Measurements from ENCODE around the gene FHIT.
"Not testable (repeated sequence)": the region's sequence is repeated elsewhere in the genome, so short reads cannot be mapped to it uniquely, and the experiment has no call there.

FHIT gene

DNA sequence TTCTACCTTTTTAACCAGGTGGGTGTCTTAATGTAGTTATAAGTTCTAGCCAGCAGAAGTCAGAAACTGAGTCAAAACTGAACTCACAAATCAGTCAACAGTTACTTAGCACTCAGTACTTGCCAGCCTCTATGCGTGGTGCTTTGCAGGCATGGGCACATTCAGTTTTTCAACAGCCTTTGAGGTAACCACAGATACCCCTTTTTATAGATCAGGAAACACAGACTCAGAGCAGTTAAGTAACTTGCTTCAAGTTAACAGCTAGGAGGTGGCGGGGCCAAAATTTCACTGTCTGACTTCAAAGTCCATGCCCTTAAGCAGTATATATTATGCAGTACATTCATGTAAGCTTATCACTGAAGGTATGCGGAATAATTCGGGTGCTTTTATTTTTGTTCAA is 139.4 kb downstream of the FHIT start:
- DNase-seq (ENCODE audit: low read depth in 2 of 2), result no peak

DNA sequence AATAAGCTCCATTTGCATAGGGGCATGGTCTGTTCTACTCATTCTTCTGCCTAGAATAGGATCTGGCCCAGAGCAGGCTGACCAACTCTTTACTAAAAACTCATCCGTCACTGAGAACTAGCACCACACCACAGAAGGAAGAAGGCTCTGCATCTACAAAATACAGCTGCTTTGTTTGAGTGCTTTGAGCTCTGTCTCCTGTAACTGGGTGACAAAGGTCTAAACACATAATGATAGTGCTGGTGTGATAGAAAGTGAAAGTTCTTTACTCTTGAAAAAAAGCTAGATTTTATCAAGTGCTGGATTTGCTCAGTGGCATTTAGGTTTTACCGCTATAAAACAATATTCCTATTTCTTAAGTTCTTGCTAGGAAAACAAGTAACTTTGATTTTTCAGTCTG is 140.7 kb downstream of the FHIT start:
- DNase-seq (ENCODE audit: low read depth in 2 of 2), result no peak

DNA sequence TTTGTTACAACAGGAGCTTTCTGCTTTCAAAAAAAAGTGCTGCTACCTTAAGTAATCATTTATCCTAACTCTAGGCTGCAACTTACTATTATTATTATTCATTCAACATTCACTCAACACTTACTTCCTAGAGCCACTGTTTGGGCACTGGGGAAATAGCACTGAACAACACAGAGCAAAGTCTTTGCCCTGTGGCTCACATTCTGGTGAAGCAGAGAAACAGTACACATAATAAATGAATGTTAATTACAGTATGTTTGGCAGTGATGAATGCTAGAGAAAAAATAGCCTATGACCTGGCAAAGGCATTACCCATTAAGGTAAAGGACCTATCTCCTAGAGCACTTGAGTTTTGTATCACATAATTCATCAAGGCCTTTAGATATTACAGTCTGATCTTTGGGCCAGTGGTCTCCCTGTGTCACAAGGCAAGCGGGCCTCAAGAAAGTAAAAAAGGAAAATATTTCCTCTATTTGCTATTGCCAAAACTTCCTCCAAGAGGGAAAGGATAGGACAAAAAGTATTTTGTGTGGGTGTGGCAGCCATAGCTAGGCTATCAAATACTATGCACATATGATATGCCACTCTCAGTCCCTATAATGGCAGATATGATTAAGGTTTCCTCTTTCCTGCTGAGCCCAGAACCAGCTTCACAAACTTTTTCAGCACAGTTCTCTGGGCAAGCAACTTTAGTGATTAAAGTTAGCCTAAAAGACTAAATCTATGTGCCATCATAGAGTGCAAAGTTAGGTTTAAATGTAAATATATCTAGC is 142.8 kb downstream of the FHIT start:
- no peak for DNase-seq (ENCODE audit: low read depth in 2 of 2)

DNA sequence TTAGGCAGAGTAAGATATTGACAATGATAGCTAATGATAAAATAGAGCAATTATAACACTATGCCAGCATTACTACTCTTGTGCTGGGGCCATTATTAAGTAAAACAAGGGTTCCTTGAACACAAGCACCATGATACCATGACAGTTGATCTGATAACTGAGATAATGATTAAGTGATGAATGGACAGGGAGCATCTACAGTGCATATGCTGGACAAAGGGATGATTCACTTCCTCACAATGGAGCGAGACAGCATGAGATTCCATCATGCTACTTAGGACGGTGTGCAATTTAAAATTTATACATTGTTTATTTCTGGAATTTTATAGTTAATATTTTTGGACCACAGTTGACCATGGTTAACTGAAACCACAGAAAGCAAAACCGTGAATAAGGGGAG is 156.6 kb downstream of the FHIT start:
- DNase-seq (ENCODE audit: low read depth in 2 of 2), result no peak

DNA sequence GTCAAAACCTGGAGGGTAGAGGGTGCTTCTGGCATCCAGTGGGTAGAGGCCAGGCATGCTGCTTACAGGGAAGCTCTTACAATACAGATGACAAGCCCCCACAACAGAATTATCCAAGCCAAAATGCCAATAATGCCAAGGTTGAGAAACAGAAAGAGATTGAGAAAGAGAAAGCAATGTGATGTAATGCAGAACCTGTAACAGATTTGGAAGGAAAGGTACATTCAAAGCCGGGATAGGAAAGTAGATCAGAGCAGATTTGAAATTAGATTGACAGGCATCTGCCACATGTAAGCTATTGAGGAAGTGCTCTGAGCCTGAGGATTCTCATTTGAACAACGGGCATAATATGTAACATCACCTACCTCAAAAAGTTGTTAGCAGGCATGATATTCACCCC is 157.9 kb downstream of the FHIT start:
- no peak for DNase-seq (ENCODE audit: low read depth in 2 of 2)

DNA sequence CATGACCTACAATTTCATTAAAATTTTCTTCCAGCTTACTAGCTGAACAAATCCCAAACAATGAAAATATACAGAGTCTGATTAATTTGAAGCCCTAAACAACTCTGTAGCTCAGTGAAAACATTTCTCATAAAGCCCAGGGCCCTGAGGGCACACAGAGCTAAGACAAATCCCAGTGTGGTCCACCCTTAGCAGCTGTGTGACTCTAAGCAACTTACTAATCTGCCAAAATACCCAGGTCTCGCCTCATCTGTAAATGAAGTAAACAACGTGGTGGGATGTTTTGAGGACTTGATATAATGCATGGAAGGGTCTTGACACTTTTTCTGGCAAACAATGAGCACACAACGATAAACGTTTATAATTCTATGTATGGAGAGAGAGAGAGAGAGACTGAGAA is 158.4 kb downstream of the FHIT start:
- DNase-seq (ENCODE audit: low read depth in 2 of 2), result no peak

DNA sequence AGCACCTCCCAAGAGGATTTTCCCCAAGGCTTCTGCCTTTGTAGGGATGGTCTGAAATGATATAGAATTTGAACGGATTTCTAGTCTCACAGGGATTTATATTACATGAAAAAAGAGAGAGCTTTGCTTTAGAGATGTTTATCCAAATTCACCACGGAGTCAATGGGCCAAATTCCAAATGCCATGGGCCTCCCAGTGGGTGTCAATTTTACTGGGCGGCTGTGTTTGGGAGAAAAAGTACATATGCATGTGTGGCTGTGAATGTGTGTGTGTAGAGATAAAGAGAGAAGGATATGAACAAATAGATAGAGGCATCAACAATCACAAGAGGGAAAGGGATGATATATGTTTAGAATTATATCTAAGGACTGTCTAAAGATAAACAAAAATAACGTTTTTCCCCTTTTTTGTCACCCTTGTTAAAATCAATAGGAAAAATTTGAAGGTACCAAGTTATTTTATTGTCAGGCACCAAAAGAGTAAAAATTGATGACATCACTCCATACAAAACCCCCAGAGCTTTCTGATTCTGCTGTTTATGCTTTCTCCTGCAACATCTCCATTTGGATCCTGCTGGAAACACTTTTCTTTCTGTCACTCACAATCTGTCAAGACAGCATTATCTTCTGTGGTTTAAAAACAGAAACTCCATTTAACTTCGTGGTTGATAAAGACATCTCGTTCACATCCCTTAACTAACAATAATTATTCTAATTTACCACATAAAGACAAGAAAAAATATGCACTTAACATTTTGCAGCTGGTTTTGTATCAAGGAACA is 160.7 kb downstream of the FHIT start:
- no peak for DNase-seq (ENCODE audit: low read depth in 2 of 2)

DNA sequence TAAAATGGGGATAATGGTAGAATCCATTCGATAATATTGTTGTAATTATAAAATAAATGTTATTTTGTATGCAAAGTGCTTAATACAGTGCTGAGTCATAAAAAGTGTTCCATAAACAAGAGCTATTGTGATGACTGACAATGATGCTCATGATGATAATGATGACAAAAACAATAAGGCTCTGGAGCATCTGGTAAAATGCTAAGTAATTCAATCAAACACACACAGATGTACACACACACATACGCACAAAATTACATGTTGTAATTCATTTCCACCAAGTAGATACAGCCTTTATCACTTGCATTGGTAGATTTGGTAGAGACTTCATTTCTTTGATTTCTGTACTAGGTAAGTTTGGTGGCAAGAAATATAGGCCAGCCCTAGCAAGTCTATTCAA is 163.8 kb downstream of the FHIT start:
- no peak for DNase-seq (ENCODE audit: low read depth in 2 of 2)

DNA sequence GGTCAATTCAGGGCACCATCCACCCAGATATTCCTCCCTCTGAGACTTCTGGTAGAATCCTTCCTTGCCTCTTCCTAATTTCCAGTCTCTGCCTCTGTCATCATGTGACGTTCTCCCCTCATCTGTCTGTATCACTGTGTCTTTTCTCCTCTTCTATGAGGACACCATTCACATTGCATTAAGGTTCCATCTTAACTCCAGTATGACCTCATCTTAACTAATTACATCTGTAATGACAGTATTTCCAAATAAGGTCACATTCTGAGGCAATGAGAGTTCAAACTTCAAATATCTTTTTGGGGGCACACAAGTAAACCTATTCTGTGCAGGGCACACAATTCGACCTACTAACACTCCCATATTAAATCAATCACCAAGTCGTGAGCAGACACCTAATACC is 169.7 kb downstream of the FHIT start:
- no peak for DNase-seq (ENCODE audit: low read depth in 2 of 2)

DNA sequence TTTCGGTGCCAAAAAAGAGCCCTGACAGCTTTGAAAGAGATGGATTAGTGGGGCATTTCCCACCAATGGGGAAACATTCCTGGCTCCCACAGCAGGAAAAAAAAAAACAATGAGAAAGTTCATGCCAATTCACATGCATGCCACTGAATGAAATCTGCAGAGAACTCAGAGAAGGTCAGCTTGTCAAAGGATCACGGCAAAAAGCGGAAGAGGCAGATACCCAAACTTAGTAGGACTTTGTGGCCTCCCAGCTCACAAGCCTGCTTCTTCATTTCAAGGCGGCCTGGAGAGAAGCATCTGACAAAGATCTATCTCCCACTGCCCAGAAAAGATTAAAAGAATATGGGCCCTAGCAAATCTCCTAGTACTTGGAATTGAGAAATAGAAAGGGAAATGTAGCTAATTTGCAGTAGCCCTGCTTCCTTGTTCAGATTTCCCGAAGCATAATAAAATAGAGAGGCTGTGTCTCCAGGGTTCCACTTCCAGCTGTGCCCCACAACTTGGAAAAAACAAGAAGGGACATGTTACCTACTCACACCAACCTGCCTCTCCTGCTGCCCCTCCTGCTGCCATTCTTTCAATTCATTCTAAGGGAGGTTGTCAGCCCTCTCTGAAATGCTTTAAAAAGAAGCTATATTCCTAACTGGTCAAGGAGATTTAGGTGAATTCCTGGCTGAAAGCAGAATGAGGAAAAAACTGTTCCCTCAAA is 170.4 kb downstream of the FHIT start:
- no peak for DNase-seq (ENCODE audit: low read depth in 2 of 2)

DNA sequence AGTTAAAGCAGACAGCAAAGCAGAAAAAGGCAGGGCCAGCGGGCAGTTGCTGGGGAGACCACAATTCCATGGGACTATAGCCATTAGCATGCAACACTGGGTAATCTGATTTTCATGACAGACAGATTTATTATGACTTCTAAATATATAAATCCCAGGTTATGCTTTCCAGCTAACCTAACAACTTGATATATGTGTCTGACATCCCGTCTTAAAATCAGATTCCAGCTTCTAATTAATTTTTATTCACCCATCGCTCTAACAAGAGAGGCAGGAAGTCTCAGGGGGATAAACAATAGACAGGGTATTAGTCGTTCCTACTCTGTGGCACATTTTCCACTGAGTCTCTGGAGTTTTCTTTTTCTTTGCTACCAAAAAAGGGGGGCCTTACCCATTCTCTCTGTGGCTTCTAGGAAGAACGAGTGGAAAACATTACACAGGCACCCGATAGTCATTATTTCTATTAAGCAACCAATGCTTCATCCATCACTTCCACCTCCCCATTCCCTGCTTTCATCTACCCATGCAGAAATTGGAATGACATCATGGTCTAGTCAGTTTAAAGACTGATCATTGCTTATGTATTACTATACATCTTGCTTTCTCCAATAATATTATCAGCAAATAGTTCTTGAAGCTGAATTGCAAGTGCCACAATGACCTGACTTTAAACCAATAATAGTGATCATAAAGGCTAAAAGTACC is 173.1 kb downstream of the FHIT start:
- DNase-seq (ENCODE audit: low read depth in 2 of 2), result no peak

DNA sequence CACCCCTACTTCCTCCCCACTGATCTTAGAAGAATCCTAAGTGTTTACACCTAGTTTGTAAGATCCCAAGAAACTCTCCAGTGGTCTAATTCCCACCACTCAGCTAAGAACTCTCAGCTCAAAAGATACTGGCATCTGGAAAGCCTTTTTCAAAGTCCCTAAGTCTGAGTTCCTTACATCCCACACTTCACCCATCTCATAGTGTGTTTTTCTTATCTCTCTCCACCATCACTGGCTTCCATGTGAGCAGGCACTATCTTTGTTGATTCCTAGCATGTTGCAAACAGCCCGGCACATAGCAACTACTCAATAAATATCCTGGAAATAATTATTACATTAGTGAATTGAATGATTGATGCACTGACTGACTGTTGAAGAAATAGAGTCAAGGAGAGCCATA is 173.7 kb downstream of the FHIT start:
- DNase-seq (ENCODE audit: low read depth in 2 of 2), result no peak

DNA sequence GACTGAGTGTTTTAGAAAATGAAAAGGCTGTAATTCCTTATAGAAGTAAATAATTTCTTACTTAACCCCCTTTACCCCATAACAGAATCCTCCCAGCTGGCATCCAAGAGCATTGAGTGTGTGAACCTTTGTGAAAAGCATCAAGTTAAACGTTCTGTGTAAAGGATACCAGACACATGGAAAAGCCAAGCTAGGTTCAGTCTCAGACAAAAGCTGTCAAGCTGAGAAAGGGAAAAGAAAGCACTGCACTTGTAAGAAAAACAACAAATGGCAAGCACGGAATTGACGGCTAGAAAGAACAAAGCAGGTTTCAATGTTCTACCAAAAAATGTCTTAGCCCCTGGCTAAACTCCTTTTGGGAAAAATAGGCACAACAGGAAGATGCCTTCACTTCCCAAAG is 176.5 kb downstream of the FHIT start:
- no peak for DNase-seq (ENCODE audit: low read depth in 2 of 2)

DNA sequence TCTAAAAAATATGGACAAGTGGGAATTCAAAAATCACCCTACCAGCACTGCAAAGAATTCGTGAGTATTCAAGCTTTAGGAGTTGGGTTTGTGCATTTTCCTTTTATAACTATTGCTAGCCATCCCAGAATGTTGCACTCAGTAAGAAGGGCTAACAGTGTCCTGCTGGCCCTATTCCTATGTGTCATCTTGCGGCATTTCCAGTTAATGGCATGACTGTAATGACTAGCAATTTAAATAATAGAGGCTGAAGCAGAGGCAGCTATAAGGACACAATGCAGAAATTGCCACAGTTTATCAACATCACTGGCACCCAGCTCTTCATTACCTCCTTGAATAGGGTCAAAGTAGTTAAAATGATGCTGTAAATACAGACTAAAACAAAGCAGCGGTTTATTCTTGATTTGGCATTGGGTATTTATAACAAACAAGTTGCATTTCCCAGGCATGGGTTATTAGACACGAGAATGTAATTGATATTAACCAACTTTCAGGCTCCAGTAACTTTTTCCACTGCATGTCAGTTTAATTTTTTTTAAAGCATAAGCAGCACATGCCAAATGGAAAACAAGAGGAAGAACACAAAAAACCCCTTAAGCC is 177.6 kb downstream of the FHIT start:
- no peak for DNase-seq (ENCODE audit: low read depth in 2 of 2)

DNA sequence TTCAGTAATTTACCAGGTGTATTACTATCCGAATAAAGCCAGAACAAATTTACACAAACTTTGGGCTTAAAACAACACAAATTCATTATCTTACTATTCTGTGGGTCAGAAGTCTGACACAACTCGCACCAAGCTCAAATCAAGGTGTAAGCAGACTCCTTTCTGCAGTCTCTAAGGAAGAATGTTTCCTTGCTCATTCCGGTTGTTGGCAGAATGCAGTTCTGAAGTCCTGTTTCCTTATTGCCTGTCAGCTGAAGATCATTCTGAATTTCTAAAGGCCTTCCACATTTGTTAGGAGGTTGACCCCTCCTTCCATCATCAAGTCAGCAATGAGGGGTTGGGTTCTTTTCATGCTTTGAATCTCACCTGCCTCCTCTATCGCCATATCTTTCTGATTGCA is 183.2 kb downstream of the FHIT start:
- no peak for DNase-seq (ENCODE audit: low read depth in 2 of 2)

DNA sequence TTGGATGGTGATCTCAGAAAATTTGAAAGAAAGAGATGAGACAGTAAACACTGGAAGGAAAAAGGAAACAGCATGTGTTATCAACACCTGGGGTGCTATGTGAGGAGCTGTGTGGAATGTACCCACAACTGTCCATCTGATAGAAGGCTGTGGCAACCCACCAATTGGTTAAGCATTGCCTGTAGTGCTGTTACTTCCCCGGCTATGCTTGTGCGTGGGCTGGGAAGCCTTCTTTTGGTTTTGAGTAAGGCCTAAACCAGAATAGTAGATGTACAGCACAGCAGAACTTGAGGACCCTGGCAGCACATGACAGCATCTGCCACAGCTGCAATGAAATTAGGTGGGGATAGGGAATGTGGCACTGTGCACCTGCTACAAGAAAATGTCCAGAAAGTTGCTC is 184.5 kb downstream of the FHIT start:
- DNase-seq (ENCODE audit: low read depth in 2 of 2), result no peak

DNA sequence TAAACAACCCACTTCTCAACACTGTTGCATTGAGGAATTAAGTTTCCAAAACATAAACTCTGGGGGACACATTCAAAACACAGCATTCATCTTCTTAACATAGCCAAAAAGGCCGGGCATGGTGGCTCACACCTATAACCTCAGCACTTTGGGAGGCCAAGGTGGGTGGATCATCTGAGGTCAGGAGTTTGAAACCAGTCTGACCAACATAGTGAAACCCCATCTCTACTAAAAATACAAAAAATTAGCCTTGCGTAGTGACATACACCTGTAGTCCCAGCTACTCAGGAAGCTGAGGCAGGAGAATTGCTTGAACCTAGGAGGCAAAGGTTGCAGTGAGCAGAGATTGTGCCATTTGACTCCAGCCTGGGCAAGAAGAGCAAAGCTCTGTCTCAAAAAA is 185.0 kb downstream of the FHIT start:
- not testable (repeated sequence) for DNase-seq (ENCODE audit: low read depth in 2 of 2)

DNA sequence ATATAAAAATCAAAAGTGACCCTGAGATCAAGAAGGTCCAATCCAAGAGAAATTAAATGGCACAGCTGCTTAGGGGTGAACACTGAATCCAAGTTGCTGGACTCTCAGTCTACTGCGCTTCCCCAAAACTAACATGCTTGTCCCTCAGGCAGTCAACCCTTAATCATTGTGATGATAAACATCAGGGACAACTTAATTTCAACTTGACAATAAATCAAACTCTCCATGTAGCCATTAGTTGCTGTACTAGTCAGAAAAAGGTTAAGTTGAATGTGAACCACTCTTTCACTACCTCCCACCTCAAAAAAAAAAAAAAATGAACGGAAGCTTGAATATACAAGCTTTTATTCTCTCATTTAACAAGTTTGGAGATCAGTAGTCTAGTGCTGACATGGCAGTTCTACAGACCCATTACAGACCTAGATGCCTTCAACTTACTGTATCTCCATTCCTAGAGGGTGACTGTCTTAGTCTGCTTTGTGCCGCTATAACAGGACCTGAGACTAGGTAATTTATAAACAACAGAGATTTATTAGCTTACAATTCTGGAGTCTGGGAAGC is 185.7 kb downstream of the FHIT start:
- DNase-seq (ENCODE audit: low read depth in 2 of 2), result no peak

DNA sequence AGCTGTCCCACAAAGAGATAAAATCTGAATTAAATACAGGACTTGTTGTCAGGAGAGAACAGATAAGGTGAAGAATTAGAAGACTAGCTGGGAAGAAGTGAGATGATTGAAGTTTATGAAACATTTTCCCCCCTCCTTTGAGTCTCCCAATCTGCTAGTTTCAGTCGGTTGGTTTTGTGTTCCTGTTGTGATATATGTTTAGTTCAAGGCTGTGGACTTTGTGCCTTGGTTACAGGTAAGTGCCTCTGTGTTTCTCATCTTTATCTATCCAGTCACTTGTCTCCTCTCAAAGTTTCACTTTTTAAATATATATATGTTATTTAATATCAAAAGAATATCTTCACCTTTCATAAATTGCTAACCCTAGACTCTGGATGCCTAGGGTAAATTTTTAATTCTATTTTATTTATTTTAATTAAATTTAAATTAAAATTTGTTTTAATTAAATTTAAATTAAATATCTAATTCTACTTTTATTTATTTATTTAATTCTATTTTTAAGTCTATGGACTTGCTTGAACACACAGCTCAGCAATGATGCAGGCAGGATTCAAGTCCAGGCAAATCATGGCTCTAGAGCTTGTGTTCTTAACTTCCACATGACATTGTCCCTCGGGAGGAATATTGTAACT is 190.0 kb downstream of the FHIT start:
- DNase-seq (ENCODE audit: low read depth in 2 of 2), result no peak

DNA sequence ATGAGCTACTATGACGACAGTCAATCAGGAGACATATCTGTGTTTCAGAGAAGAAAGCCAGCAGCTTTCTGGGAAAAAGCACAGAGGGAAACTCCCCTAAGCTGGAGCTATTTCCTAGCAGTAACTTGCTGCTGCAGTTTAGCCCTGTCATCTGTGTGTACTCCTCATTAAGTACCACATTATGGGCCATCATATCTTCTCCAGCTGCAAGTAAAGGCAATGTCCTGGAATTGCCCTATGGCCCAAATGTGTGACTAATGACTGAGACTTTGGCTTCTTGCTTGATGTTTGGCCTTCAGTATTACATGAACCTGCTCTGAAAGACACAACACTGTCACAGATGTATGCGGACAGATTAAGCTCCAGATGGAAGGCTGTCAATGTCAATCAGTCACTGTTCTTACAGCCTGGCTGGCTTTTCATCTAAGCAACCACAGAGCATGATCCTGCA is 190.8 kb downstream of the FHIT start:
- no peak for DNase-seq (ENCODE audit: low read depth in 2 of 2)

DNA sequence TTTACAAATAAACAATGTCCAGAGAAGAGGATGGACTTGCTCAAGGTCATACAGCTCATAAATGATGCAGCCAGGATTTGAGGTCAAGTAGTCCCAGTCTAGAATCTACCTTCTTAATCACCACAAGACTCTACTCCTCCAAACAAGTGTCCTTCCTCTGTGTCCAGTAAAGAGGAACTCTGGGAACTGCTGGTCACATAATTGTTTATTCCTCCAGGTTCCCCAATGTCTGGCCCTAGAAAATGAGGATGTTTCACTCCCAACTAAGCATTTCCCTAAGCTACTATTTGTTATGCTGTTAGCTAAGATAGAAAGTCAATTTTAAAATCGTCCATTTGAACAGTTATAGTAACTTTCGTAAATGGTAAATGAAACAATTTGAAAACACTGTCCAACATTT is 192.4 kb downstream of the FHIT start:
- DNase-seq (ENCODE audit: low read depth in 2 of 2), result no peak

Data from stimulated activated CD4-positive, alpha-beta T cell treated with anti-CD3 and anti-CD28 coated beads, Interleukin-12 subunit alpha, Interleukin-12 subunit beta, amount 100 ng/mL, for 24 hours (primary cell).